Astrocyte of the spinal cord (primary cell): ENCODE results near the gene SAMD14.

Experiments used
- DNase-seq: peaks from one replicate; pipeline ENCODE4 v3.0.0; 2011; ENCODE audit warnings: low read depth, low spot score
- H3K4me3 ChIP-seq: 2 replicates; pipeline ENCODE4 v1.5.1; 2011; ENCODE audit warnings: low read depth, mild to moderate bottlenecking, low read length, moderate library complexity
- in situ Hi-C: cut with HindIII; loops from 2 replicates; pipeline ENCODE4 v1.10.0; 2017; ENCODE audit warnings: low sequenced_read_pairs
- TF ChIP-seq, protein P1 (sequence below): IDR thresholded peaks from 2 replicates; pipeline ENCODE4 v1.5.1; 2012; ENCODE audit warnings: low read depth, mild to moderate bottlenecking, low read length, inconsistent platforms

Gene SAMD14

DNA sequence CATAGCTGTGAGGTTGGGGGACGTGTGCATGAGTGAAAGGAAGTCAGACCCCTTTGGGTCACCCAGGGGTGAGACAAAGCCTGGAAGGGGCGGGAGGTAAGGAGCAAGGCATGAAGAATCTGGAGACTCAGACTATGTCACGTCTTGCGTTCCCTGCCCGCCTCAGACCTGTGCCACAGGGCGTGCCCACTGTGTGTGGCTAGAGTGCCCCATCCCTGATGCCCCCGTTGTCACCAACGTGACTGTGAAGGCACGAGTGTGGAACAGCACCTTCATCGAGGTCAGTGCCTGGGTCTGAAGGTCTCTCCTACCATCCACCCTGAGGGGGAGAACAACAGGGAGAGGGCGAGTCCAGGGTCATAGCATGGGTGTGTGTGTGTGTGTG lies 49.9 kb downstream of the SAMD14 start:
- TF ChIP-seq, protein P1, sequence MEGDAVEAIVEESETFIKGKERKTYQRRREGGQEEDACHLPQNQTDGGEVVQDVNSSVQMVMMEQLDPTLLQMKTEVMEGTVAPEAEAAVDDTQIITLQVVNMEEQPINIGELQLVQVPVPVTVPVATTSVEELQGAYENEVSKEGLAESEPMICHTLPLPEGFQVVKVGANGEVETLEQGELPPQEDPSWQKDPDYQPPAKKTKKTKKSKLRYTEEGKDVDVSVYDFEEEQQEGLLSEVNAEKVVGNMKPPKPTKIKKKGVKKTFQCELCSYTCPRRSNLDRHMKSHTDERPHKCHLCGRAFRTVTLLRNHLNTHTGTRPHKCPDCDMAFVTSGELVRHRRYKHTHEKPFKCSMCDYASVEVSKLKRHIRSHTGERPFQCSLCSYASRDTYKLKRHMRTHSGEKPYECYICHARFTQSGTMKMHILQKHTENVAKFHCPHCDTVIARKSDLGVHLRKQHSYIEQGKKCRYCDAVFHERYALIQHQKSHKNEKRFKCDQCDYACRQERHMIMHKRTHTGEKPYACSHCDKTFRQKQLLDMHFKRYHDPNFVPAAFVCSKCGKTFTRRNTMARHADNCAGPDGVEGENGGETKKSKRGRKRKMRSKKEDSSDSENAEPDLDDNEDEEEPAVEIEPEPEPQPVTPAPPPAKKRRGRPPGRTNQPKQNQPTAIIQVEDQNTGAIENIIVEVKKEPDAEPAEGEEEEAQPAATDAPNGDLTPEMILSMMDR: no peak
- no peak overlapping the region for H3K4me3 ChIP-seq
- in situ Hi-C loops: no loop called here
- DNase-seq: no peak

DNA sequence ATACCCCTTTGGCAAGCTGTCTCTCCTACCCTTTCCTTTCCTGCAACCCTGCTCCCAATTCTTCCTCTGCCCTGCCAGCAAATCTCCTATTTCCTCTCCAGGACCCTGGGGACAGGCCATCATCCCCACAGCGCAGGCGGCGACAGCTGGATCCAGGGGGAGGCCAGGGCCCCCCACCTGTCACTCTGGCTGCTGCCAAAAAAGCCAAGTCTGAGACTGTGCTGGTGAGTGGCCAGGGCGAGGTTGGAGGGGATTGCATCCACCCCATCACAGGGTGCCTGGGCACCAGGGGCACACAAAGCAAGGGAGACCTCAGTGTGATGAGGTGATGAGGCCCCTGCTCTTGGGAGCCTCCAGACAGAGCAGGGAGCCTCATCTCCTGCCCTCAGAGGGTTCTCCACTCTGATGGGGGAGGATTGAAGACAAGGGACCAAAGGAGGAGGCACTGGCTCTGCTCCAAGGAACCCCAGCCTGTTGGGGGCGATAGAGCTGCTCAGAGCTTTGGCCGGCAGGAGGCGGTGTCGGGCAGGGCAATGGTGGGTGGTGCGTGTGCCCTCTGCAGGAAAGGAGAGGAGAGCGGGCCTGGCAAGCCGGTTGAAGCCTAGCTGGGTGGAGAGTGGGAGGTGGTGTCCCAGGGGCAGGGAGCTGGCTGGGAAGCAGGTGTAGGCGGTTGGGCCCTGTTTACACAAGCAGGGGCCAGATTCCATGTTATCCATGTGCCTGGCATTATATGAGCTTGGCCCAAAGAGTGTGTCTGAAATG lies 50.4 kb downstream of the SAMD14 start:
- in situ Hi-C loops: no loop called here

DNA sequence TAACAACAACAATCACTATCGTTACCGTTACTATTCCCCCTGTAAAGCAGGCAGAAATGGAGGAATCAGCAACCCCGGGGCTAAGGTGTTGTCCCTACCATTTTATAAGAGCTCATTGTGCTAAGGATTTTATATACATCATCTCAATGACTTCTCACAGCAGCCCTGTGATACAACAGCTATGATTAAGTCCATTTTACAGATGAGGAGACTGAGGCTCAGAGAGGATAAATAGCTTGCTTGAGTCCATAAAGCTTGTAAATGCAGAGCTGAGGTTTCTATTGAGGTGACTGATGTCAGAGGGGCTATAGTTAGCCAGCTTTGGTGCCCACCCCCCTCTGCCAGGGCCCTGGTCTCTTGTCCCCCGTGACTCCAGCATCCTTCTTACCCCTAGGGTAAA lies 51.5 kb downstream of the SAMD14 start:
- H3K4me3 ChIP-seq: no peak overlapping the region
- TF ChIP-seq, protein P1: no peak
- in situ Hi-C loops: no loop called here
- DNase-seq: no peak

More for the DNA sequence above, 50.4 kb downstream of the SAMD14 start:
- TF ChIP-seq, protein P1: peak; percentile 61
- H3K4me3 ChIP-seq: no peak overlapping the region
- no peak for DNase-seq

DNA sequence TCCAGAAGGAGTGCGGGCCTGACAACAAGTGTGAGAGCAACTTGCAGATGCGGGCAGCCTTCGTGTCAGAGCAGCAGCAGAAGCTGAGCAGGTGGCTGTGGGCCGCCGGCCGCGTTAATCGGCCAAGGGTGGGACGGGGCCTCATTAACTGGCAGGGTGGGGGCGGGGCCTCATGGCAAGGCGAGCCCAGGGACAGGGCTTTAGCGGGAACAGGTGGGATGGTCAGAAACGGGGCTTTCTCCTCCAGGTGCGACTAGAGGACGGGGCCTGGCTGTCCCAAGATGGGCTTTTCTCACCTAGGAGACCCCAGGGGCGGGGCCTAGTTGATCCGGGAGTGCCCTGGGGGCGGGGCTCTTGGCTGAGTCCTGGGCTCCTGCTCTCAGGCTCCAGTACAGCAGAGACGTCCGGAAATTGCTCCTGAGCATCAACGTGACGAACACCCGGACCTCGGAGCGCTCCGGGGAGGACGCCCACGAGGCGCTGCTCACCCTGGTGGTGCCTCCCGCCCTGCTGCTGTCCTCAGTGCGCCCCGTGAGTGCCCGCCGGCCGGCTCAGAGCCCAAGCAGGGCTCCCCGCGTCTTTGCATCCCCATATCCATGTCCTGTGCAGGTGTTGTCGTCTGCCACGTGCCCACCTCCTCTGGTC lies 53.2 kb downstream of the SAMD14 start:
- no peak overlapping the region for H3K4me3 ChIP-seq
- DNase-seq: no peak
- in situ Hi-C loops: no loop called here
- TF ChIP-seq, protein P1: no peak

DNA sequence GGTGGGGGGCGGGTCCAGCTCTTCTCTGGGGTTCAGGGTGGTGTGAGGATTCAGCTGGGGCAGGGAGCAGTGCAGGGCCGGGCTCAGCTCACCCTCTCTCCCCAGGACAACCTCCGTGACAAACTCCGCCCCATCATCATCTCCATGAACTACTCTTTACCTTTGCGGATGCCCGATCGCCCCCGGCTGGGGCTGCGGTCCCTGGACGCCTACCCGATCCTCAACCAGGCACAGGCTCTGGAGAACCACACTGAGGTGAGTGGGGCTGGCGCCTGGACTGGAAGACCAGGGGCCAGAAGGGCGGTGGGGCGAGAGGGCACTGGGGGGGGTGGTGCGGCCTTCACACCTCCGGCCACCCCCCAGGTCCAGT lies 53.8 kb downstream of the SAMD14 start:
- TF ChIP-seq, protein P1: no peak
- DNase-seq: no peak
- H3K4me3 ChIP-seq: no peak overlapping the region
- in situ Hi-C loops: no loop called here

DNA sequence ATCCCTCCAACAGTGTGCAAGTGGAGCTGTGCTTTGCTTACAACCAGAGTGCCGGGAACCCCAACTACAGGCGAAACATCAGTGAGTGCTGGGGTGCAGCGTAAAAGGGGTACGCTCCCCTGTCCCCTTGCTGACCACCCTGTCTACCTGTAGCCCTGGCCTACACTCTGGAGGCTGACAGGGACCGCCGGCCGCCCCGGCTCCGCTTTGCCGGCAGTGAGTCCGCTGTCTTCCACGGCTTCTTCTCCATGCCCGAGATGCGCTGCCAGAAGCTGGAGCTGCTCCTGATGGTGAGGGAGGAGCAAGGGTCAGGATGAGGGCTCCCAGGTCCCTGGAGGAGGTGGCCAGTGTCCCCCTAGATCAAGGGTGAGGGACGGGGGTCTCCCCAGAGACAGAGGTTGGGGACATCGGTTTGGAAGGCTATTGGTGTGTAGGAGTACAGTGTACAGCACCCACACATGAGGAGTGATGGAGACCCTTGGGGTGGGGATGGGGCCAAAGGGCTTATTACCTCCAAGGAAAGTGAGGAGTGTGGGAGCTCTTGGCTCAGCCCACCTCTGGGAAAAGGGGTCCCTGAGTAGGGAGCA lies 54.4 kb downstream of the SAMD14 start:
- DNase-seq: no peak
- TF ChIP-seq, protein P1: no peak
- no peak overlapping the region for H3K4me3 ChIP-seq
- in situ Hi-C loops: no loop called here
